ENCODE data around the gene MAPK4.
"Not testable (repeated sequence)": the region's sequence is repeated elsewhere in the genome, so short reads cannot be mapped to it uniquely, and the experiment has no call there.

Gene MAPK4

GRCh38 chr18:50562686-50563085, 2.8 kb downstream of the MAPK4 start:
- DNase-seq (ENCODE audit: low read depth) = no peak
- H3K4me3 ChIP-seq (ENCODE audit: control insufficient read depth, low read depth, low read length) = no peak overlapping the region
- no peak for TF ChIP-seq CTCF (conservative IDR thresholded peaks at IDR 0.05; ENCODE audit: control insufficient read depth, insufficient read depth, low read depth, low read length)

DNA sequence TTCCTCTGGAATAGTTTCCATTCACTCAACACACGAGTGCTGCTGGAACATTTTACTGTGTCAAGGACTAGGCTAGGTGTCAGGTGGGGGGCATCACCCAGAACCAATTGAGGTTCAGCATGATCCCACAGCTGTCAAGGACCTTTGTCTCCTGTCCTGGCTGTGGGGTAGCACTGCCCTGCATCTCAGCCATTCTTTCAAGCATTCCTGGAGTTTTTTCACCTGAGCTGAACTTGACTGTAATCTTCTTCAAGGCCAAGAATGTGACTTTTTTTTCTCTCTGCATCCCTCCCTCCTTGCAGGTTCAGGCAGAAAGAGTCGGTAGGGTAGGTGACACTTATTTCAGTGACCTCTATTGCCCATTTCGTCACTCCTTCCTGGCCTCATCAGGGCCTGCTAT, 3.5 kb downstream of the MAPK4 start:
- no peak for DNase-seq (ENCODE audit: low read depth)
- no peak overlapping the region for H3K4me3 ChIP-seq (ENCODE audit: control insufficient read depth, low read depth, low read length)
- TF ChIP-seq CTCF (conservative IDR thresholded peaks at IDR 0.05; ENCODE audit: control insufficient read depth, insufficient read depth, low read depth, low read length) = no peak

GRCh38 chr18:50569930-50570329, 10.0 kb downstream of the MAPK4 start:
- no peak for TF ChIP-seq CTCF (conservative IDR thresholded peaks at IDR 0.05; ENCODE audit: control insufficient read depth, insufficient read depth, low read depth, low read length)
- no peak overlapping the region for H3K4me3 ChIP-seq (ENCODE audit: control insufficient read depth, low read depth, low read length)
- no peak for DNase-seq (ENCODE audit: low read depth)

DNA sequence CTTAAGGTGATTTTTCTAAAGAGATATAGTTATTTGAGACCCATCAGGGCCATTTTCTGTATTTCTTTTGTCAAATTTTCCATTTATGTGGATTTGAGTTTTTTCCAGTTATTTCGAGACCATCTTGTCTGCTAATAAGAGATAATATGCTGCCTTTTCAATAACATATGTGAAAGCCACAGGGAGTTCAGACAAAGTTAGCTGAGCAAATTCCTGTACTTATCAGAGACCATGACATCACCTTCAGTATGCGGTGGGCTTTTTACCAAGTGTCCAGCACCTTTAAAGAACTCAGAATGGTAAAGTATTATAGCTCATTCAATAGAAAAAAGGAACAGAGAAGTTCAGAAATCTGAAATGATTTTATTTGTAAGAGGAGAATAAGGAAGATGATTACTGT, 11.7 kb downstream of the MAPK4 start:
- no peak for TF ChIP-seq CTCF (conservative IDR thresholded peaks at IDR 0.05; ENCODE audit: control insufficient read depth, insufficient read depth, low read depth, low read length)
- H3K4me3 ChIP-seq (ENCODE audit: control insufficient read depth, low read depth, low read length) = no peak overlapping the region
- no peak for DNase-seq (ENCODE audit: low read depth)

- H3K4me3 ChIP-seq (ENCODE audit: control insufficient read depth, low read depth, low read length); DNase-seq (ENCODE audit: low read depth): not testable (repeated sequence)
Observed at GRCh38 chr18:50573196-50573595, 13.3 kb downstream of the MAPK4 start.

GRCh38 chr18:50573679-50574078, 13.8 kb downstream of the MAPK4 start:
- H3K4me3 ChIP-seq (ENCODE audit: control insufficient read depth, low read depth, low read length) = no peak overlapping the region
- no peak for DNase-seq (ENCODE audit: low read depth)
- peak; percentile 30 for TF ChIP-seq CTCF (conservative IDR thresholded peaks at IDR 0.05; ENCODE audit: control insufficient read depth, insufficient read depth, low read depth, low read length)

DNA sequence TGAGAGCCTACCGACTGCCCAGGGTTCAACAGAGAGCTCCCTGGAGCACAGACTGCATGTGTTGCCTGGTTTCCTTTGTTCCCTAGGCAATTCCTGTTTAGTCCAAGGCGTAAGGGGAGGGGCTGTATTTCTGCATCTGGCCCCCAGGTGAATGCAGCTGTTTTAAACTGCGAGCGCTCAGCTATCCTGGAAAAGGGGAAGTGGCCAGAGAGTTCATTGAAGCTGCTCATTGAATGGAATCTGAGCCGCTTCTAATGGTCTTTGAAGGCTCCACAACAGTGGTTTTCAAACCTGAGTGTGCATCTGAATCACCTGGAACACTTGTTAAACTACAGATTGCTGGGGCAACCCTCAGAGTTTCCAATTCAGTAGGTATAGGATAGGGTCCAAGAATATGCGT, 18.1 kb downstream of the MAPK4 start:
- no peak for TF ChIP-seq CTCF (conservative IDR thresholded peaks at IDR 0.05; ENCODE audit: control insufficient read depth, insufficient read depth, low read depth, low read length)
- no peak overlapping the region for H3K4me3 ChIP-seq (ENCODE audit: control insufficient read depth, low read depth, low read length)
- DNase-seq (ENCODE audit: low read depth) = no peak
